ENCODE measurements around the gene LRRC63. TPM values are rescaled to one million over a fixed set of nuclear protein-coding genes. Genes with fewer than 3 reads are reported as not detected.

LRRC63 gene
- total and polyA plus RNA-seq, 2 donors (not counting 1 experiment from before 2014, with no cell fraction given): 0.17 TPM; not detected in 1

DNA sequence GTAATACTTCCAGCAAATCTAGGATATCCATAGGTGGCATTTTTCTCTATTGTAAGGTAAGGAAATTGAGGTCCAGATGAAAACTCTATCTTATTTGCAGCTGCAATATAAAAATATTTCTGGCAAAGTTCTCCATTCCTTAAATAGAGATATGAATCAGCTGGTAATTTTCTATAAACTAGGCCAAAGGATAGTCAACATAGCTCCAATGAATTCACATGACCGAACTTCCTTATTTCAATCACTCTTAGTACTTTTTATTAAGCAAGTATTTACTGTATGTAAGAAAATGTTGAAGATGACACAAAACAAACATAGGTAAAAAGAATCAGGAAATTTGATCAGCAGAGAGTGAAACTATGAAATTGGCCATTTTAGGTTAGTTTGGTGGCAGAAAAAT is 16.7 kb upstream of the LRRC63 start:
- H4K20me1 ChIP-seq (ENCODE audit: control insufficient read depth, extremely low read depth, insufficient read depth, low read length): no peaks in the 10 kb centered on the region
- no peaks in the 10 kb centered on the region for H3K9me3 ChIP-seq (ENCODE audit: control insufficient read depth, insufficient read depth, low read depth, low read length)
- TF ChIP-seq, protein P1, sequence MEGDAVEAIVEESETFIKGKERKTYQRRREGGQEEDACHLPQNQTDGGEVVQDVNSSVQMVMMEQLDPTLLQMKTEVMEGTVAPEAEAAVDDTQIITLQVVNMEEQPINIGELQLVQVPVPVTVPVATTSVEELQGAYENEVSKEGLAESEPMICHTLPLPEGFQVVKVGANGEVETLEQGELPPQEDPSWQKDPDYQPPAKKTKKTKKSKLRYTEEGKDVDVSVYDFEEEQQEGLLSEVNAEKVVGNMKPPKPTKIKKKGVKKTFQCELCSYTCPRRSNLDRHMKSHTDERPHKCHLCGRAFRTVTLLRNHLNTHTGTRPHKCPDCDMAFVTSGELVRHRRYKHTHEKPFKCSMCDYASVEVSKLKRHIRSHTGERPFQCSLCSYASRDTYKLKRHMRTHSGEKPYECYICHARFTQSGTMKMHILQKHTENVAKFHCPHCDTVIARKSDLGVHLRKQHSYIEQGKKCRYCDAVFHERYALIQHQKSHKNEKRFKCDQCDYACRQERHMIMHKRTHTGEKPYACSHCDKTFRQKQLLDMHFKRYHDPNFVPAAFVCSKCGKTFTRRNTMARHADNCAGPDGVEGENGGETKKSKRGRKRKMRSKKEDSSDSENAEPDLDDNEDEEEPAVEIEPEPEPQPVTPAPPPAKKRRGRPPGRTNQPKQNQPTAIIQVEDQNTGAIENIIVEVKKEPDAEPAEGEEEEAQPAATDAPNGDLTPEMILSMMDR (conservative IDR thresholded peaks at IDR 0.05 in 1 of 2, IDR thresholded peaks at IDR 0.05 in 1 of 2; ENCODE audit: low read depth in 1 of 2, low read length in 2 of 2): no peak
- H3K4me3 ChIP-seq (replicated peaks in 1 of 4; ENCODE audit: control extremely low read depth in 1 of 4, insufficient read depth in 1 of 4, low read depth in 3 of 4, low read length in 4 of 4): no peak overlapping the region
- H2AFZ ChIP-seq (ENCODE audit: low read length): no peak overlapping the region
- H3K27me3 ChIP-seq (ENCODE audit: control insufficient read depth, insufficient read depth, low read length): no peaks in the 10 kb centered on the region
- H3K79me2 ChIP-seq (ENCODE audit: control insufficient read depth, insufficient read depth, low read length): no peaks in the 10 kb centered on the region
- DNase-seq (ENCODE audit: low read depth in 2 of 2): no peak
- no peak overlapping the region for H3K27ac ChIP-seq (ENCODE audit: insufficient read depth, low read length)
- no peaks in the 10 kb centered on the region for H3K36me3 ChIP-seq (ENCODE audit: control insufficient read depth, insufficient read depth, low read length)
- no peaks in the 10 kb centered on the region for H3K4me1 ChIP-seq (ENCODE audit: control insufficient read depth, extremely low read depth, insufficient read depth, low read length)
- H3K9ac ChIP-seq (ENCODE audit: insufficient read depth, low read length): no peak overlapping the region
- H3K4me2 ChIP-seq (ENCODE audit: extremely low read depth, insufficient read depth, low read length): no peak overlapping the region

DNA sequence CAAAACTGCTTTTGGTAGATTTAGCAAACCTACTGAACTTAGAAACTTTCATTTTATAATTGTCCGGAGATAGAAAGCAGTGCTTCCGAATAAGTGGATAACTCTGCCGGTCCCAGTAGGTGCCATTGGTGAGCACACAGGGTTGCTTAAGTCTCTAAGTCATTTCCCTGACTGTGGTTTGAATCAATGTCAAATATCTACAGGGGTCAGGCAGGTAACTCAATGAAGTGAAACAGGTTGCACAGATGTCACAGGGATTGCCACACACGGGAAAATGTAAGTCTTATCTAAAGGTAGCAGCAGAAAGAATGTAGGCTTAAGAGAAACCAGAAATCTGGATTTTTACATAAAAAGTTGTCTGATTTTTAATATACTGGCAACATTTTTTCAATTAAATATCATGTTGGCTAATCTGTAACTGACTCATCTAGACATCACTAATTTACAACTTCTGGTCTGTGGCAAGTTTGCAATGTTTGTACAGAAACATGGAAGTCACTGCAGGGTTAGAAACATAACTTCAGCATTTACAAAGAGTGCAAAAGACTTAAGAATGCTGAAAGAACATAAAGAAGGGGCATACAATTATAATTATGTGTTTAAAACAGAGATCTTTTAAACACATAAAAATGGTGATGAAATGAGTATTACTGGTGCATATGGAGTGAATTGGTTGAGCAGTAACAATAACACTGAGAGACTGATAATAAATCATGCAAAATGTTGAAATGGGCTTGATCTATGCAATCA is 14.3 kb upstream of the LRRC63 start:
- Histone ChIP-seq H3K27me3 (ENCODE audit: control insufficient read depth, insufficient read depth, low read length) (no peaks in the 10 kb centered on the region), H3K36me3 (ENCODE audit: control insufficient read depth, insufficient read depth, low read length) (no peaks in the 10 kb centered on the region), H3K27ac (ENCODE audit: insufficient read depth, low read length) (no peak overlapping the region), H3K9me3 (ENCODE audit: control insufficient read depth, insufficient read depth, low read depth, low read length) (no peaks in the 10 kb centered on the region), H3K4me3 (replicated peaks in 1 of 4; ENCODE audit: control extremely low read depth in 1 of 4, insufficient read depth in 1 of 4, low read depth in 3 of 4, low read length in 4 of 4) (no peak overlapping the region), H3K4me2 (ENCODE audit: extremely low read depth, insufficient read depth, low read length) (no peak overlapping the region), H3K79me2 (ENCODE audit: control insufficient read depth, insufficient read depth, low read length) (no peaks in the 10 kb centered on the region), H3K4me1 (ENCODE audit: control insufficient read depth, extremely low read depth, insufficient read depth, low read length) (no peaks in the 10 kb centered on the region), H4K20me1 (ENCODE audit: control insufficient read depth, extremely low read depth, insufficient read depth, low read length) (no peaks in the 10 kb centered on the region), H2AFZ (ENCODE audit: low read length) (no peak overlapping the region), H3K9ac (ENCODE audit: insufficient read depth, low read length) (no peak overlapping the region)
- TF ChIP-seq EZH2 (IDR thresholded peaks at IDR 0.05; ENCODE audit: low read length, missing control alignments): no peak
- TF ChIP-seq, protein P1 (conservative IDR thresholded peaks at IDR 0.05 in 1 of 2, IDR thresholded peaks at IDR 0.05 in 1 of 2; ENCODE audit: low read depth in 1 of 2, low read length in 2 of 2): no peak
- DNase-seq (ENCODE audit: low read depth in 2 of 2): no peak

DNA sequence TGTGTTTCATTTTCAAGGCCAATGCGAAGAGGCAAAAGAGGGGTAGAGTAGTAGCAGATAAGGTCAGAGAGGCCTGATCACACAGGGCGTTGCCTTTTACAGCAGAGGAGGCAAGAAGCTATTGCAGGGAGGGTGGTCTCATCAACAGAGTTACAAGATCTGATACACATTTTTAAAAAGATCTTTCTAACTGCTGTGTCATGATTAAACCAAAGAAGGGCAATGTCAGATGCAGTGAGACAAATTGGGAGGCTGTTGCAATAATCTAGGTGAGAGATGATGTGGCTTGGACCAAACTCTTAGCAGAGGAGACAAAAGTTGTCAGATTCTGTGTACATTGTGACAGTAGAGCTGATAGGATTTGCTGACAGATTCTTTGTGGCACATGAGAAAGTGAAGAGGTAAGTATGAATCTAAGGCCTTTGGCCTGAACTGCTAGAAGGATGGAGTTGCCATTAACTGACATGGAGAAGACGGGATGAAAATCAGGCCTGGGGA is 13.0 kb upstream of the LRRC63 start:
- no peaks in the 10 kb centered on the region for H4K20me1 ChIP-seq (ENCODE audit: control insufficient read depth, extremely low read depth, insufficient read depth, low read length)
- no peak for TF ChIP-seq EZH2 (IDR thresholded peaks at IDR 0.05; ENCODE audit: low read length, missing control alignments)
- TF ChIP-seq, protein P1 (conservative IDR thresholded peaks at IDR 0.05 in 1 of 2, IDR thresholded peaks at IDR 0.05 in 1 of 2; ENCODE audit: low read depth in 1 of 2, low read length in 2 of 2): no peak
- H3K79me2 ChIP-seq (ENCODE audit: control insufficient read depth, insufficient read depth, low read length): no peaks in the 10 kb centered on the region
- no peak overlapping the region for H3K27ac ChIP-seq (ENCODE audit: insufficient read depth, low read length)
- no peak overlapping the region for H3K4me3 ChIP-seq (replicated peaks in 1 of 4; ENCODE audit: control extremely low read depth in 1 of 4, insufficient read depth in 1 of 4, low read depth in 3 of 4, low read length in 4 of 4)
- H3K27me3 ChIP-seq (ENCODE audit: control insufficient read depth, insufficient read depth, low read length): no peaks in the 10 kb centered on the region
- no peak overlapping the region for H2AFZ ChIP-seq (ENCODE audit: low read length)
- H3K9ac ChIP-seq (ENCODE audit: insufficient read depth, low read length): no peak overlapping the region
- H3K36me3 ChIP-seq (ENCODE audit: control insufficient read depth, insufficient read depth, low read length): no peaks in the 10 kb centered on the region
- no peak for DNase-seq (ENCODE audit: low read depth in 2 of 2)
- no peaks in the 10 kb centered on the region for H3K4me1 ChIP-seq (ENCODE audit: control insufficient read depth, extremely low read depth, insufficient read depth, low read length)
- H3K4me2 ChIP-seq (ENCODE audit: extremely low read depth, insufficient read depth, low read length): no peak overlapping the region
- no peaks in the 10 kb centered on the region for H3K9me3 ChIP-seq (ENCODE audit: control insufficient read depth, insufficient read depth, low read depth, low read length)
